CD4-positive, CD25-positive, alpha-beta regulatory T cell (primary cell): Measurements from ENCODE around the gene TIMM8B. TPM values are rescaled to one million over a fixed set of nuclear protein-coding genes. Genes with fewer than 3 reads are reported as not detected.

Experiments
- ATAC-seq, 2 donors: fragments of 150-1000 bp; cut with Tn5 transposase; one replicate each; pipeline ENCODE4 v1.10.0; 2021; ENCODE audit warnings: low read depth in 2 of 2, moderate number of reproducible peaks in 2 of 2, moderate library complexity in 1 of 2
- DNase-seq, 3 donors: peaks; one replicate each; pipeline versions ENCODE4 v3.0.0 to v3.0.0-alpha.2; 2012 to 2022; ENCODE audit warnings: mixed read lengths in 1 of 3
- H3K27ac ChIP-seq: one replicate; pipeline ENCODE4 v1.7.0; 2013; ENCODE audit warnings: mild to moderate bottlenecking, low read length; ENCODE audit not compliant: insufficient read depth, poor library complexity, severe bottlenecking
- H3K27me3 ChIP-seq: one replicate; pipeline ENCODE4 v1.7.0; 2013; ENCODE audit warnings: low read length; ENCODE audit not compliant: control insufficient read depth, insufficient read depth
- H3K36me3 ChIP-seq: one replicate; pipeline ENCODE4 v1.7.0; 2013; ENCODE audit warnings: mild to moderate bottlenecking, low read length, moderate library complexity; ENCODE audit not compliant: control insufficient read depth, insufficient read depth
- H3K4me1 ChIP-seq: 2 replicates; pipeline ENCODE4 v1.7.0; 2013; ENCODE audit warnings: mild to moderate bottlenecking, low read length; ENCODE audit not compliant: insufficient read depth, control insufficient read depth, poor library complexity, severe bottlenecking
- H3K4me3 ChIP-seq: one replicate; pipeline ENCODE4 v1.7.0; 2013; ENCODE audit warnings: low read depth, mild to moderate bottlenecking, low read length, moderate library complexity
- H3K9me3 ChIP-seq, 2 experiments: 1 replicate in 1 of 2; 2 replicates in 1 of 2; pipeline ENCODE4 v1.7.0; 2013; ENCODE audit warnings: low read length in 2 of 2, mild to moderate bottlenecking in 1 of 2, moderate library complexity in 1 of 2; ENCODE audit not compliant: control insufficient read depth in 2 of 2
- H3K27ac Mint-ChIP-seq, 3 donors: one replicate each; pipeline ENCODE4 v1.8.0; 2020 to 2022; ENCODE audit warnings: mild to moderate bottlenecking in 3 of 3, mixed read lengths in 3 of 3, moderate library complexity in 2 of 3
- H3K27me3 Mint-ChIP-seq: one replicate; pipeline ENCODE4 v1.8.0; 2022; ENCODE audit warnings: mild to moderate bottlenecking, mixed read lengths
- H3K36me3 Mint-ChIP-seq: one replicate; pipeline ENCODE4 v1.8.0; 2020; ENCODE audit warnings: mixed read lengths
- H3K4me1 Mint-ChIP-seq, 4 donors: one replicate each; pipeline ENCODE4 v1.8.0; 2020 to 2022; ENCODE audit warnings: mixed read lengths in 4 of 4, mild to moderate bottlenecking in 1 of 4
- H3K4me3 Mint-ChIP-seq, 4 donors: one replicate each; pipeline ENCODE4 v1.8.0; 2020 to 2022; ENCODE audit warnings: mild to moderate bottlenecking in 4 of 4, mixed read lengths in 4 of 4, moderate library complexity in 3 of 4
- H3K9me3 Mint-ChIP-seq, 7 donors: one replicate each; pipeline ENCODE4 v1.8.0; 2020 to 2022; ENCODE audit warnings: mixed read lengths in 7 of 7, mild to moderate bottlenecking in 3 of 7, moderate library complexity in 2 of 7
- polyA plus RNA-seq, 4 donors: library from polyadenylated mRNA; unstranded; fragments of 300-500 nt; fragmentation: Illumina TruSeq; gene quantifications; one replicate each; pipeline ENCODE4 v1.2.3, GENCODE V29; 2021
- total RNA-seq: library from RNA; stranded (reverse); gene quantifications from one replicate; pipeline ENCODE4 v1.2.3, GENCODE V29; 2022

TIMM8B gene
- total and polyA plus RNA-seq, 5 donors from 2014 or later = 14.5 to 91.3 (median 74.1) TPM

- Mint-ChIP-seq H3K27ac (peak overlapping the region in 1 of 3 donors; percentile 29), H3K4me3 (no peak overlapping the region), H3K27me3 (no peaks in the 10 kb centered on the region), H3K9me3 (no peaks in the 10 kb centered on the region), H3K36me3 (peaks cover 5% of the 10 kb centered on the region), H3K4me1 (peaks cover 0 to under 1% (median 0%) of the 10 kb centered on the region in 4 donors)
- no peak for DNase-seq
- Histone ChIP-seq H3K27ac (no peak overlapping the region), H3K27me3 (no peaks in the 10 kb centered on the region), H3K9me3 (no peaks in the 10 kb centered on the region), H3K4me3 (no peak overlapping the region), H3K36me3 (no peaks in the 10 kb centered on the region), H3K4me1 (no peaks in the 10 kb centered on the region)
- ATAC-seq = no peak
Observed at GRCh38 chr11:112121981-112122615, 35.5 kb upstream of the TIMM8B start.

GRCh38 chr11:112118176-112118575 is 31.6 kb upstream of the TIMM8B start:
- Histone ChIP-seq H3K27ac (no peak overlapping the region), H3K4me1 (no peaks in the 10 kb centered on the region), H3K27me3 (no peaks in the 10 kb centered on the region), H3K36me3 (no peaks in the 10 kb centered on the region), H3K4me3 (no peak overlapping the region), H3K9me3 (no peaks in the 10 kb centered on the region)
- no peaks in the 10 kb centered on the region for H3K27me3 Mint-ChIP-seq
- no peak overlapping the region for H3K27ac Mint-ChIP-seq
- ATAC-seq (no peak), DNase-seq (peak in 1 of 3 donors; percentile 20)
- no peaks in the 10 kb centered on the region for H3K9me3 Mint-ChIP-seq
- no peaks in the 10 kb centered on the region for H3K36me3 Mint-ChIP-seq
- H3K4me1 Mint-ChIP-seq = peaks cover 2 to 9% (median 7%) of the 10 kb centered on the region in 4 donors
- no peak overlapping the region for H3K4me3 Mint-ChIP-seq

GRCh38 chr11:112115386-112115785 is 28.8 kb upstream of the TIMM8B start:
- no peaks in the 10 kb centered on the region for H3K27me3 ChIP-seq
- no peak for DNase-seq
- H3K27me3 Mint-ChIP-seq = no peaks in the 10 kb centered on the region
- H3K4me1 Mint-ChIP-seq = peaks cover 2 to 9% (median 7%) of the 10 kb centered on the region in 4 donors
- H3K4me1 ChIP-seq = no peaks in the 10 kb centered on the region
- H3K36me3 Mint-ChIP-seq = no peaks in the 10 kb centered on the region
- no peak overlapping the region for H3K4me3 ChIP-seq
- H3K27ac ChIP-seq = no peak overlapping the region
- no peak overlapping the region for H3K27ac Mint-ChIP-seq
- H3K9me3 ChIP-seq = no peaks in the 10 kb centered on the region
- no peak overlapping the region for H3K4me3 Mint-ChIP-seq
- no peak for ATAC-seq
- no peaks in the 10 kb centered on the region for H3K9me3 Mint-ChIP-seq
- H3K36me3 ChIP-seq = no peaks in the 10 kb centered on the region

- H3K4me1 Mint-ChIP-seq = peaks cover 2 to 9% (median 7%) of the 10 kb centered on the region in 4 donors
Observed at GRCh38 chr11:112114460-112114859, 27.9 kb upstream of the TIMM8B start.

GRCh38 chr11:112113539-112114457 is 27.2 kb upstream of the TIMM8B start:
- ATAC-seq (peak in 1 of 2 donors; percentile 60), DNase-seq (peak in 2 of 3 donors; percentile 34 to 39)
- H3K36me3 ChIP-seq = no peaks in the 10 kb centered on the region
- H3K4me3 ChIP-seq = peak overlapping the region; percentile 1
- no peaks in the 10 kb centered on the region for H3K4me1 ChIP-seq
- H3K4me3 Mint-ChIP-seq = no peak overlapping the region
- H3K4me1 Mint-ChIP-seq = peaks cover 2 to 9% (median 7%) of the 10 kb centered on the region in 4 donors
- no peaks in the 10 kb centered on the region for H3K27me3 Mint-ChIP-seq
- no peaks in the 10 kb centered on the region for H3K9me3 Mint-ChIP-seq
- no peak overlapping the region for H3K27ac Mint-ChIP-seq
- no peak overlapping the region for H3K27ac ChIP-seq
- no peaks in the 10 kb centered on the region for H3K9me3 ChIP-seq
- H3K36me3 Mint-ChIP-seq = no peaks in the 10 kb centered on the region
- no peaks in the 10 kb centered on the region for H3K27me3 ChIP-seq

More at GRCh38 chr11:112114460-112114859, 27.9 kb upstream of the TIMM8B start:
- no peak for DNase-seq
- Mint-ChIP-seq H3K36me3 (no peaks in the 10 kb centered on the region), H3K27me3 (no peaks in the 10 kb centered on the region), H3K9me3 (no peaks in the 10 kb centered on the region), H3K27ac (no peak overlapping the region), H3K4me3 (no peak overlapping the region)
- no peak overlapping the region for H3K27ac ChIP-seq
- no peaks in the 10 kb centered on the region for H3K4me1 ChIP-seq
- ATAC-seq = no peak
- no peak overlapping the region for H3K4me3 ChIP-seq
- no peaks in the 10 kb centered on the region for H3K36me3 ChIP-seq
- no peaks in the 10 kb centered on the region for H3K27me3 ChIP-seq
- H3K9me3 ChIP-seq = no peaks in the 10 kb centered on the region

GRCh38 chr11:112106070-112106469 is 19.5 kb upstream of the TIMM8B start:
- Histone ChIP-seq H3K4me1 (no peaks in the 10 kb centered on the region), H3K36me3 (no peaks in the 10 kb centered on the region), H3K9me3 (no peaks in the 10 kb centered on the region), H3K4me3 (no peak overlapping the region), H3K27ac (no peak overlapping the region), H3K27me3 (no peaks in the 10 kb centered on the region)
- Mint-ChIP-seq H3K9me3 (no peaks in the 10 kb centered on the region), H3K4me3 (no peak overlapping the region), H3K36me3 (no peaks in the 10 kb centered on the region), H3K27me3 (no peaks in the 10 kb centered on the region), H3K4me1 (no peaks in the 10 kb centered on the region), H3K27ac (no peak overlapping the region)
- DNase-seq (no peak), ATAC-seq (no peak)

- H3K36me3 ChIP-seq = no peaks in the 10 kb centered on the region
- H3K9me3 ChIP-seq = no peaks in the 10 kb centered on the region
- no peak overlapping the region for H3K4me3 Mint-ChIP-seq
- no peaks in the 10 kb centered on the region for H3K4me1 ChIP-seq
- H3K27ac ChIP-seq = no peak overlapping the region
- no peaks in the 10 kb centered on the region for H3K4me1 Mint-ChIP-seq
- no peaks in the 10 kb centered on the region for H3K27me3 Mint-ChIP-seq
- no peaks in the 10 kb centered on the region for H3K27me3 ChIP-seq
- no peak overlapping the region for H3K27ac Mint-ChIP-seq
- DNase-seq (no peak), ATAC-seq (no peak)
- no peaks in the 10 kb centered on the region for H3K9me3 Mint-ChIP-seq
- H3K4me3 ChIP-seq = no peak overlapping the region
- H3K36me3 Mint-ChIP-seq = peaks cover 6% of the 10 kb centered on the region
Observed at GRCh38 chr11:112103446-112103845, 16.9 kb upstream of the TIMM8B start.
